OCI-LY3 (cell line): ENCODE data around the gene VIPR2.

Experiments used
- H2AFZ ChIP-seq: fragments of 200-600, 300-600 bp; shearing (Covaris generic); 2 replicates; pipeline ENCODE4 v1.6.0; 2014; ENCODE audit warnings: antibody characterized with exemption, low read depth, low read length
- H3K27ac ChIP-seq: fragments of 200-600, 300-600 bp; sonication (generic); 2 replicates; pipeline ENCODE4 v1.5.1; 2014; ENCODE audit warnings: mild to moderate bottlenecking, low read length, moderate library complexity, mixed read lengths
- H3K27me3 ChIP-seq: fragments of 200-600, 300-600 bp; sonication (generic); 2 replicates; pipeline ENCODE4 v1.6.1; 2014; ENCODE audit warnings: low read depth, low read length, mixed read lengths
- H3K36me3 ChIP-seq: fragments of 200-600, 300-600 bp; sonication (generic); replicated peaks from 2 replicates; pipeline ENCODE3; 2014; ENCODE audit warnings: low read depth, low read length, mixed read lengths
- H3K4me1 ChIP-seq: fragments of 300-600, 200-600 bp; sonication (generic); 2 replicates; pipeline ENCODE4 v1.6.1; 2014; ENCODE audit warnings: low read length, mixed read lengths
- H3K4me2 ChIP-seq: fragments of 200-600, 300-600 bp; sonication (generic); 2 replicates; pipeline ENCODE4 v1.6.1; 2014; ENCODE audit warnings: low read length, mixed read lengths
- H3K4me3 ChIP-seq: fragments of 300-600, 200-600 bp; sonication (generic); 2 replicates; pipeline ENCODE4 v1.5.1; 2014; ENCODE audit warnings: antibody characterized with exemption, mild to moderate bottlenecking, low read length, moderate library complexity
- H3K79me2 ChIP-seq: fragments of 300-600, 200-600 bp; shearing (Covaris generic); 2 replicates; pipeline ENCODE4 v1.6.1; 2014; ENCODE audit warnings: mild to moderate bottlenecking, low read length, mixed read lengths
- H3K9ac ChIP-seq: fragments of 300-600, 200-600 bp; shearing (Covaris generic); 2 replicates; pipeline ENCODE4 v1.6.0; 2014; ENCODE audit warnings: mild to moderate bottlenecking, low read length, moderate library complexity
- H3K9me3 ChIP-seq: fragments of 200-600, 300-600 bp; shearing (Covaris generic); 2 replicates; pipeline ENCODE4 v1.6.1; 2014; ENCODE audit warnings: low read length, mixed read lengths; ENCODE audit not compliant: insufficient read depth
- H4K20me1 ChIP-seq: fragments of 200-600, 300-600 bp; sonication (generic); 2 replicates; pipeline ENCODE4 v1.6.1; 2016; ENCODE audit warnings: low read length, mixed read lengths; ENCODE audit not compliant: insufficient read depth
- EZH2phosphoT487 ChIP-seq: fragments of 200-600 bp; shearing (Covaris generic); IDR thresholded peaks from 2 replicates; pipeline ENCODE4 v1.6.1; 2018; ENCODE audit warnings: antibody characterized with exemption, mixed run types, low read depth
- TF ChIP-seq, protein P1 (sequence below): fragments of 200-600, 300-600 bp; sonication (generic); IDR thresholded peaks from 2 replicates; pipeline ENCODE4 v1.5.1; 2014; ENCODE audit warnings: antibody characterized with exemption, low read length, low read depth

The VIPR2 gene

GRCh38 chr7:159146084-159146858, 1.6 kb upstream of the VIPR2 start:
- H2AFZ ChIP-seq: no peak overlapping the region
- TF ChIP-seq, protein P1, sequence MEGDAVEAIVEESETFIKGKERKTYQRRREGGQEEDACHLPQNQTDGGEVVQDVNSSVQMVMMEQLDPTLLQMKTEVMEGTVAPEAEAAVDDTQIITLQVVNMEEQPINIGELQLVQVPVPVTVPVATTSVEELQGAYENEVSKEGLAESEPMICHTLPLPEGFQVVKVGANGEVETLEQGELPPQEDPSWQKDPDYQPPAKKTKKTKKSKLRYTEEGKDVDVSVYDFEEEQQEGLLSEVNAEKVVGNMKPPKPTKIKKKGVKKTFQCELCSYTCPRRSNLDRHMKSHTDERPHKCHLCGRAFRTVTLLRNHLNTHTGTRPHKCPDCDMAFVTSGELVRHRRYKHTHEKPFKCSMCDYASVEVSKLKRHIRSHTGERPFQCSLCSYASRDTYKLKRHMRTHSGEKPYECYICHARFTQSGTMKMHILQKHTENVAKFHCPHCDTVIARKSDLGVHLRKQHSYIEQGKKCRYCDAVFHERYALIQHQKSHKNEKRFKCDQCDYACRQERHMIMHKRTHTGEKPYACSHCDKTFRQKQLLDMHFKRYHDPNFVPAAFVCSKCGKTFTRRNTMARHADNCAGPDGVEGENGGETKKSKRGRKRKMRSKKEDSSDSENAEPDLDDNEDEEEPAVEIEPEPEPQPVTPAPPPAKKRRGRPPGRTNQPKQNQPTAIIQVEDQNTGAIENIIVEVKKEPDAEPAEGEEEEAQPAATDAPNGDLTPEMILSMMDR: no peak
- TF ChIP-seq EZH2phosphoT487: no peak
- no peak overlapping the region for H3K27ac ChIP-seq
- H3K9ac ChIP-seq: no peak overlapping the region
- H3K4me3 ChIP-seq: no peak overlapping the region
- no peaks in the 10 kb centered on the region for H3K9me3 ChIP-seq
- no peaks in the 10 kb centered on the region for H4K20me1 ChIP-seq
- H3K27me3 ChIP-seq: no peaks in the 10 kb centered on the region
- no peaks in the 10 kb centered on the region for H3K79me2 ChIP-seq
- H3K36me3 ChIP-seq: no peaks in the 10 kb centered on the region
- H3K4me1 ChIP-seq: no peaks in the 10 kb centered on the region
- no peak overlapping the region for H3K4me2 ChIP-seq

DNA sequence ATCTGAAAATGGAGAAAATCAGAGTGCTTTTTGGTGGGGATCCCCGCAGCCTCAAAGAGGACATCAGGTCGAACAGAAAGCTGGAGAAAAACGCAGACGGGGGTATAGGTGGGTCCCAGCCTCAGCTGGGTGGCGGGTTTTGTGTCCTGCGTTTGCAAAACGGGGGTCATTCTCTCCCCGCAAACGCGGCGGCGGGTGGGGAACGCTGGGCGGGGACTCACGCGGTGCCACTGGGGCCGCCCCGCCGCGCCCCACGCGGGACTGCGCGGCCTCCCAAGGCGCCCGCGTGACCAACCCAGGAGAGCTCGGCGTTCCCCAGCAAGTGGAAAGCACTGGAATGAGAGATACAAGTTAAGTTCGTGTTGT, 806 bp upstream of the VIPR2 start:
- no peak overlapping the region for H2AFZ ChIP-seq

DNA sequence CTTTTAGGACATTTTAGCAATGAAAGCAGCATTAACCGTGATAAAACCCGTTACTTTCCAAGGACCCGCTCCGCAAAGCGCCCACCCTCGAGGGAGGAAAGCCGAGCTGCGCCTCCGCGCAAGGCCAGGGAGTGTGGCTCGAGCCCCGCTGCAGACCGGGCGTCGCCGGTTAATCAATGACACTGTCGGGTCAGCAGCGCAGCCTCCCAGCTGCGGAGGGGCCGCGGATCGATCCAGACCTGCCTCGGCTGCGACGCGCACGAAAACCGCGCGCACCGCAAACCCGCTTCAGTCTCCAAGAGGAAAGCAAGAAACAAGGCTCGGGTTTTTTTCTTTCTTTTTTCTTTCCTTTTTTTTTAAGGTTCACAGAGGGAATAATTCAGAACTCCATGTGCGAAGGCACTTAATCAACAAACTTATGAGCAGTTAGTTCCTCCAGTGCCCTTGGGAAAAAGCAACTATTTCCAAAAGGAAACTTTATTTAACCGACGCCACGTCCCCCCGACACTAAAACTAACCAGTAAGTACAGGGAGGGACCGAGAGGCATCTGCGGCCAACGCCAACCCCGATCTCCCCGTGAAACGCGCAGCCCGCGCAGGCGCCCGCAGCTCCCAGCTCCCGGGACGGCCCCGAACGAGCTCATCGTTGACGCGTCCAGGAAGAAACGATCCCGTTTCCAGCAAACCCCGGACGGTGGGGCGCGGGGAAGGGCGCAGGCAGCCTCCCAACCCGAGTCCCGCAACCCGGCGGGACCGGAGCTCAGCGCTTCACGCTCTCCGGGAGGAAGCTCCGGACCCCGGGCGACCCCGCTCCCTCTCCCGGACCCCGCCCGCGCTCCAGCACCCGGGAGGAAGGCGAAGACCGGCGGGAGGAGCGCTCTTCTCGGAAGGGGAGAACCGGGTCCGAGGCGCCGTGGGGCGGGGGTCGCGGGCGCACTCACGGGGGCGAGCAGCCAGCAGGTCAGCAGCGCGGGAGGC, 598 bp downstream of the VIPR2 start:
- Histone ChIP-seq H3K79me2 (no peaks in the 10 kb centered on the region), H3K4me2 (no peak overlapping the region), H3K4me1 (no peaks in the 10 kb centered on the region), H3K4me3 (no peak overlapping the region), H3K27ac (no peak overlapping the region), H3K9ac (no peak overlapping the region), H3K36me3 (no peaks in the 10 kb centered on the region), H3K9me3 (no peaks in the 10 kb centered on the region), H3K27me3 (no peaks in the 10 kb centered on the region), H2AFZ (no peak overlapping the region), H4K20me1 (no peaks in the 10 kb centered on the region)
- TF ChIP-seq, protein P1: no peak
- TF ChIP-seq EZH2phosphoT487: no peak

More for the DNA sequence above, 806 bp upstream of the VIPR2 start:
- Histone ChIP-seq H4K20me1 (no peaks in the 10 kb centered on the region), H3K27me3 (no peaks in the 10 kb centered on the region), H3K4me1 (no peaks in the 10 kb centered on the region), H3K4me3 (no peak overlapping the region), H3K9ac (no peak overlapping the region), H3K4me2 (no peak overlapping the region), H3K36me3 (no peaks in the 10 kb centered on the region), H3K9me3 (no peaks in the 10 kb centered on the region), H3K79me2 (no peaks in the 10 kb centered on the region), H3K27ac (no peak overlapping the region)
- TF ChIP-seq, protein P1: no peak
- TF ChIP-seq EZH2phosphoT487: no peak

DNA sequence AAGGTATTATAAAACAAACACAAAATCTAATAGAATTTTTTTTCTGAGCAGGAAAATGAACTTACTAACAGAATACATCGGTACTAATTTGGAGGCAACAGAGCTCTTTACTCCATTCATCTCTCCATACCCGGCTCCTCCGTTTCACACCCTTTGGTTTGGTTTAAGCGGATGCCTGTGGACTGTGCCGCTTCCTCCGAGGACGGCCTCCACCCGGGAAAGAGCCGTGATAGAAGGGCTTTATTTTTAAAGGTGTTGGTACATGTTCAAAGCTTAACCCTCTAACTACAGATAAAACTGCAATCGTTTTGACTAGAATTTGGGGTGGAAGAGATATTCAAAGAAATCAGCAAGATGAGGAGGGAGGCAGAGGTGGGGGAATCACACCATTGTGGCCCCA, 1.9 kb downstream of the VIPR2 start:
- no peaks in the 10 kb centered on the region for H4K20me1 ChIP-seq
- H3K36me3 ChIP-seq: no peaks in the 10 kb centered on the region
- no peak for TF ChIP-seq EZH2phosphoT487
- TF ChIP-seq, protein P1: no peak
- H3K27me3 ChIP-seq: no peaks in the 10 kb centered on the region
- H3K4me1 ChIP-seq: no peaks in the 10 kb centered on the region
- no peaks in the 10 kb centered on the region for H3K9me3 ChIP-seq
- H3K4me3 ChIP-seq: no peak overlapping the region
- H3K4me2 ChIP-seq: no peak overlapping the region
- H3K27ac ChIP-seq: no peak overlapping the region
- no peaks in the 10 kb centered on the region for H3K79me2 ChIP-seq
- no peak overlapping the region for H3K9ac ChIP-seq
- no peak overlapping the region for H2AFZ ChIP-seq
